ENCODE results near the gene ZNF579. TPM values are rescaled to one million over a fixed set of nuclear protein-coding genes. Genes with fewer than 3 reads are reported as not detected.

ZNF579 gene
- total RNA-seq (2022) (11.6 and 12.6 TPM in 2 replicates), Bru-seq, nascent RNA (percentile 49 among the genes with signal in this experiment), BruChase-seq, experiment 1, labeled RNA remaining after a 6-hour chase (percentile 46 among the genes with signal in this experiment), BruChase-seq, experiment 2, labeled RNA remaining after a 2-hour chase (percentile 51 among the genes with signal in this experiment)
- long read RNA-seq, transcript ZNF579-201 (2 exons, 2,899 nt): major isoform, 7 of 11 reads
- long read RNA-seq, partial matches to known transcripts: 0 of 11 reads
- long read RNA-seq, other reads (novel, unspliced or antisense): 4 of 11 reads

GRCh38 chr19:55580628-55581144, at the start of gene ZNF579:
Gene ZNF579, minus strand, starts transcription at chr19:55580848. Its CDS starts 1,209 bp downstream, at chr19:55579639.
- intact Hi-C loops (cut with micrococcal nuclease): no loop called here
- ChIA-PET CTCF (interaction anchor here (0.8 to 1.0 kb wide), 2 partner anchors 34 to 51 kb away, joined by 3 to 4 read pairs; no protein-coding TSS in a partner anchor), POLR2A (interaction anchor here (0.7 to 2.0 kb wide), 8 partner anchors 19 to 189 kb away, joined by 3 to 23 read pairs (median 4); partner anchors contain the start of genes FIZ1, UBE2S, ZNF524 and ZNF628)
- DNase-seq (ENCODE audit: unreplicated experiment): peak; percentile 86
- Mint-ChIP-seq H3K4me3 (ENCODE audit: unreplicated experiment) (peak within 1 kb of the TSS; percentile 89), H3K9me3 (ENCODE audit: unreplicated experiment) (no peaks in the 10 kb centered on the region), H3K4me1 (ENCODE audit: insufficient read depth, unreplicated experiment) (peaks cover 26% of the 10 kb centered on the region), H3K27me3 (ENCODE audit: insufficient read depth, unreplicated experiment) (peaks cover 16% of the 10 kb centered on the region), H3K36me3 (ENCODE audit: insufficient read depth, unreplicated experiment) (peaks cover 8% of the 10 kb centered on the region), H3K27ac (ENCODE audit: low read depth, unreplicated experiment) (peak within 1 kb of the TSS; percentile 91)
- no TSS peak for BruUV-seq (replicated peaks)
- TF ChIP-seq CTCF (IDR thresholded peaks at IDR 0.05; ENCODE audit: unreplicated experiment): no peak

- POLR2A ChIA-PET: interaction anchor here (0.7 to 1.5 kb wide), 3 partner anchors 13 to 150 kb away, joined by 3 to 5 read pairs (median 3); partner anchors contain the start of gene ZNF628
- no peak overlapping the region for H3K27ac Mint-ChIP-seq (ENCODE audit: low read depth, unreplicated experiment)
- H3K4me1 Mint-ChIP-seq (ENCODE audit: insufficient read depth, unreplicated experiment): peaks cover 10% of the 10 kb centered on the region
- no peaks in the 10 kb centered on the region for H3K27me3 Mint-ChIP-seq (ENCODE audit: insufficient read depth, unreplicated experiment)
- no peaks in the 10 kb centered on the region for H3K9me3 Mint-ChIP-seq (ENCODE audit: unreplicated experiment)
- no peak for TF ChIP-seq CTCF (IDR thresholded peaks at IDR 0.05; ENCODE audit: unreplicated experiment)
- DNase-seq (ENCODE audit: unreplicated experiment): no peak
- H3K36me3 Mint-ChIP-seq (ENCODE audit: insufficient read depth, unreplicated experiment): no peaks in the 10 kb centered on the region
- CTCF ChIA-PET: interaction anchor here (0.5 to 3.5 kb wide), 14 partner anchors 12 to 1456 kb away, joined by 3 to 25 read pairs (median 4); partner anchors contain the start of gene ZNF865
- H3K4me3 Mint-ChIP-seq (ENCODE audit: unreplicated experiment): no peak overlapping the region
- intact Hi-C loops (cut with micrococcal nuclease): no loop called here
- BruUV-seq (replicated peaks): no TSS peak
Observed at GRCh38 chr19:55626350-55626749, 45.7 kb upstream of the ZNF579 start.

GRCh38 chr19:55625004-55625326, 44.3 kb upstream of the ZNF579 start:
- no TSS peak for BruUV-seq (replicated peaks)
- DNase-seq (ENCODE audit: unreplicated experiment): no peak
- no peaks in the 10 kb centered on the region for H3K9me3 Mint-ChIP-seq (ENCODE audit: unreplicated experiment)
- H3K36me3 Mint-ChIP-seq (ENCODE audit: insufficient read depth, unreplicated experiment): peaks cover 8% of the 10 kb centered on the region
- H3K4me3 Mint-ChIP-seq (ENCODE audit: unreplicated experiment): peak overlapping the region; percentile 91
- ChIA-PET CTCF (interaction anchor here (0.6 to 3.3 kb wide), 9 partner anchors 9 to 1503 kb away, joined by 3 to 12 read pairs (median 5); no protein-coding TSS in a partner anchor), POLR2A (interaction anchor here (0.9 to 3.2 kb wide), 8 partner anchors 8 to 149 kb away, joined by 3 to 15 read pairs (median 4); partner anchors contain the start of genes FIZ1, U2AF2, ZNF524 and ZNF628)
- H3K27ac Mint-ChIP-seq (ENCODE audit: low read depth, unreplicated experiment): peak overlapping the region; percentile 99
- intact Hi-C loops (cut with micrococcal nuclease): no loop called here
- no peaks in the 10 kb centered on the region for H3K27me3 Mint-ChIP-seq (ENCODE audit: insufficient read depth, unreplicated experiment)
- peaks cover 10% of the 10 kb centered on the region for H3K4me1 Mint-ChIP-seq (ENCODE audit: insufficient read depth, unreplicated experiment)
- TF ChIP-seq CTCF (IDR thresholded peaks at IDR 0.05; ENCODE audit: unreplicated experiment): no peak
